GM19238 (cell line): ENCODE results near the gene KCNG2.

Experiments
- DNase-seq: peaks from one replicate; pipeline ENCODE4 v3.0.0; 2011; ENCODE audit warnings: low spot score; ENCODE audit not compliant: insufficient read length

KCNG2 gene

DNA sequence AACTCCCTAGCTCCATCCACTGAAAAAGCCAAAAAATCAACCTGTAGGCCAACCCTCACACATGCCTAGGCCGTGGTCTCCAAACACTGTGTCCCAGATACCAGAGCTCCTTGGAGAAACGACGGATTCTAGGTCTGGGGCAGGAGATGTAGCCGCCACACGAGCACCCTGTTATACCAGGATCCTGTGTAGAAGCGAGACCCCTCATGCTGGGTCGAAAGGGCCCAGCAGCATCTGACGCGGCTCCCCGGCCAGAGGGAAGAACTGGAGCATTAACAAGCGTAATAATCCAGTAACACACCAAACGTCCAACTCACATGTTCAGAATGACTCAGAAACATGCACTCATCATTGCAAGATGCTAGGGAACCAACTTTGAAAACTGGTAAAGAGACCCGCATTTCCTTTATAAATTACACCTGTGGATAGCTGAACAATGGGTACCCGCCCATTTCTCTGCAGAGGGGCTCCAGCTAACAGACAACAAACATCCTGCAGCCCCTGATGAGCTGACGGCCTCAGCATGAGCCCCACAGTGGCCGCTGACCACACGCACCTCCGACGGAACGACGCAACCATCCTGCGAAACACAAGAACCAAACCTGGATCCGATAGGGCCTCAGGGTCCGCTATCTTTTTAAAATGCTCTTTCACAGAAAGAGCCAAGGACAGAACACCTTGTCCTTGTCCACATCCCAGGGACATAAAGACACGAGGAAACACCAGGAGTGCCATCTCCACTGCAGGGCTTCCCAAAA, 139.5 kb downstream of the KCNG2 start:
- DNase-seq, result no peak

DNA sequence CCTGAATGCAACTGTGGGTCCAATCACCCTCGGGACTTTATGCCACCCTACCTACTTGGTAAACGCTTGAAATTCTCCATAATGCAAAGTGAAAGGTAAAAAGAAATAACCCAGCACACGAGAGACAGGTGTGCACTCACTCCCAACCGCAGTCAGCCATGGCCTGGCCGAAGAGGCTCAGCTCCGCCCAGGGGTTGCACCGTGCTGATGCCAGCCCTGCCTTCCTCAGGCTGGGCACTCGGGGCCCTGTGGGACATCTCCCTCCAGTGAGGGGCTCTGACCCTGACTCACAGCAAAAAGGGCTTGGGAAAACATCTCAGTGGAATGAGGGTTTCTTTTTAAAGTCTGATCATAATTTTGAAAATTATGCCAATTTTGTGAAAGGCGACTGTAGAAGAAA, 140.5 kb downstream of the KCNG2 start:
- no peak for DNase-seq

DNA sequence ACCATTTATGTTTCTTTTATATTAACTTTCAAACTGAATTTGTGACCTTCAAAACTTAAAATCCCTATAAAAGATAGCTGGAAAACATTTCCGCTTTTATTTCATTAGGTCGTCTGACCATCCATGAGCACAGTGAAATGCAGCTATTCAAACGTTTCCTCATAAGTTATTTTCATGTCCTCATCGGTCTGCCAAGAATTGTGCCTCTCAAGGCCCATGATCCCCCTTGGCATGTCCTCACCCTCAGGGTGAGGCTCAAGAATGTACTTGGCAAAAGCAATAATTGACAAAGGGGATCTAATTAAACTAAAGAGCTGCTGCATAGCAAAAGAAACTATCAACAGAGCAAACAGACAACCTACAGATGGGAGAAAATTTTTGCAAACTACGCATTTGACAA, 141.4 kb downstream of the KCNG2 start:
- DNase-seq, result no peak

DNA sequence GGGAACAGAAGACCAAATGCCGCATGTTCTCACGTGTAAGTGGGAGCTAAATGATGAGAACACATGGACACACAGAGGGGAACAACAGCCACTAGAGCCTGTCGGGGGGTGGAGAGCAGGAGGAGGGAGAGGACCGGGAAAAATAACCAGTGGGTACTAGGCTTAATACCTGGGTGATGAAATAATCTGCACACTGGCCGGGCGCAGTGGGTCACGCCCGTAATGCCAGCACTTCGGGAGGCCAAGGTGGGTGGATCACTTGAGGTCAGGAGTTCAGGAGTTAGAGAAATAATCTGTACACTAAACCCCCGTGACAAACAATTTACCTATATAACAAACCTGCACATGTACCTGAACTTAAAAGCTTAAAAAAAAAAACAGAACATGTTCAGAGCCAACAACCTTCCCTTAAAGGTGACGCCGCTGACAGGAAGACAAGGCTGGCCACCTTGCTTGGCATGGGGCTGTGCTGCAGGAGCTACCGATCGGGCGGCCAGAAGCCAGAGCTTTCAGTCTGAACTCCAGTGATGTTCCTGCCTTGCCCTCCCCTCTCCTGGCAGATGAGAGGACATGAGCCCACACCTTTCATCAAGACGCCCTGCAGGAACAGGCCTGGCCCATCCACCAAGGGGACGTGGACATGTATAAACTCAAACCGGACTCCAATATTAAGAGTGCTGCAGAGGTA, 142.5 kb downstream of the KCNG2 start:
- DNase-seq, result no peak

DNA sequence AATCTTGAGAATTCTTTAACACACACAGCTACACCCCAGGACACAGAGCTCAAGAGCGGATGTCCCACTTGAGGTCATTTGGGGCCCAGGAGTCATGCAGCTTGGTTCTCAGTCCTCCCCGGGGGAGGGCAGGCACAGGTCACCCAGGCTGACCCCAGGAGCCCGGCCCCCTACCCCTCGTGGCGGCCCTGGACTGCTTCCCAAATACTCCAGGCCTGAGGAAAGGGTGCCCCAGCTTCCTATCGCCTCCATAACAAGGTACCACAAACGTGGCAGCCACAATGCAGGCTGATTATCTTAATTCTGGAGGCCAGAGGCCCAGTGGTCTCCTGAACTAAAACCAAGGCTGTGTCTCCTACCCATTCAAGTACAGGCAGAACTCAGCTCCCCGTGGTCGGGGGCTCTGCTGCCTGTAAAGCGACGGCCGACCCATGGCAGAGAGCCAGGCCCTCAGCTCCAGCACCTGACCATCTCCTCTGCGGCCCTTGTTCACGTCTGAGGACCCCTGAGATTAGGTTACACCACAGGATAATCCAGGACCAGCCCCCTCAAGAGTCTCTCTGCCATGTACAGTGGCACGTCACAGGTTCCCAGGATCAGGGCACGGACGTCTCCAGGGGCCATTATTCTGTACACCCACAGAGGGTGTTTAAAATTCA, 143.2 kb downstream of the KCNG2 start:
- no peak for DNase-seq

DNA sequence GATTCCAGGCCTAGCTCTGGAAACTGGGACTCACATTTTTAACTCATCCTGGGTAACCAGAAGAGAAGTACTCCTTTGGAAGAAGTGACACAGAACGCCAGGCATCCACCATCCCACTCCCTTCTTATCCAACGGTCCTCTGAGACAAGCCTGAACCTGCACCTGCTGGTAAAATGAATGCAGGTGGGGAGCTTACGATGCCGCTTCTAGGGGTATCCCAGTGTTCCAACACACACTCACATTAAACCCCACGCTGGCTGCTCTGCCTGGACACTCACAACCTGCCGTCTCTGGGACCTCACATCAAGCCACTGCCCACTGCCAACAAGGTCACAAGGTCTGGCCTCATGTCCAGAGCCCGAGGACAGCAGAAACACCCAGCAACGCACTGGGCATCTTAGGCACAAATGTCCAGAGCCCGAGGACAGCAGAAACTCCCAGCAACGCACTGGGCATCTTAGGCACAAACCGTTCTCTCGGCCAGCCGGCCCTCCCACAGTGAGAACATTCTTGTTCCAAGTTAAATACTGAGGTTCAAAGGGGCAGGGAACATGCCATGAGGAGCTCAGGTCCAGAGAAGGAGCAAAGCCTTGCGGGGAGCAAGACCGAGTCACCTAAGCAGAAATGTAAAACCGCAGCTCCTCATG, 143.9 kb downstream of the KCNG2 start:
- no peak for DNase-seq

DNA sequence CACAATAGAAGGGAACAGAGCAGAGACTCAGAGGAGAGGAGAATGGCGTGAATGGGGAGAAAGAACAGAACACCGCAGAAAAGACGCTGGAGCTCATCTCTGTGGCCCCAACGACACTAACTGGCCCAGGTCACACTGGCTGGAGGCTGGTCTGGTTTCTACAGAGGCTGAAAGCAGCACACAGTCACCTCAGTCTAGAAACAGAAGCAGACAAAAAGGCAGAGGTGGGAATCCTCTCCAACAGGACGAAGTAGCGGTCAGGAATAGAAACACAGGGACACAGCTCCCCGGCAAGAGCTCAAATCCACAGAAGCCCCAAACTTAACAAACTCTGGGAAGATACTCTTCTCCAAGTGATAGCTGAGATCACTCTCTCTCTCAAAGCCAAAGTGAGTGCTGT, 144.5 kb downstream of the KCNG2 start:
- no peak for DNase-seq

DNA sequence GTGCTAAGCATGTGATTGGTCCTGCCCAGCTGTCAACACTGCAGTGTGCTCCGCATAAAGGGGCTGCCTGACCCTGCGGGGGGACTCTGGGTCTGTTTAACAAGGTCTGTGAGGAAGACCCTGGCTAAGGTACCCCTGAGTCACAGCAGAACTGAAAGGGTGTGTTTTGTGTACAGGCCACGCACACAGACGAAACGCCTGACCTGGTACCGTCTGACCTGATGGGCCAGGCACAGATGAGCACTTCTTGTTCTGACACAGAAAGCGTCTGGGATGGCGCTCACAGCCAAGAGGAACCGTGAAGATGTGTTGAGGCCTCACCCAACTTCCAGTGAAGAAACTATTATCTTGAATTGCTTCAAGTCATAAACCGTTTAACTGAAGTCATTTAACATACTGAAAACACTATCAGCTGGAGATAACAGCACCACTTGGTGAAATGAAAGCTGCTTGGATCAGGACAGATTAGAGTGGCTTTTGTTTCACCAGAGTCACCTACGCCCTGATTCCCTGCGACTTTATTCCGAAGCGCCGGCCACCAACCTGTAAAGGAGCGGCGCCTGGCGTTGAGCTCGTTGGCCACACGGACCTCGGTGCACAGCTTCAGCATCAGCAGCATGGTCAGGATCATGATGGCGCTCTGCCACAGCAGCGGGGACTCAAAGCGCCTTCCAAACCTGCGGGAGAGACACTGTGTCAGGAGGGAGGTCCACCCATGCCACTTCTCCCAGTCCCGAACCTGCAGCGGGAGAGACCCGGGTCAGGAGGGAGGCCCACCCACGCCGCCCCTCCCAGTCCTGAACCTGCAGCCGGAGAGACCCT, 145.3 kb downstream of the KCNG2 start:
- no peak for DNase-seq

DNA sequence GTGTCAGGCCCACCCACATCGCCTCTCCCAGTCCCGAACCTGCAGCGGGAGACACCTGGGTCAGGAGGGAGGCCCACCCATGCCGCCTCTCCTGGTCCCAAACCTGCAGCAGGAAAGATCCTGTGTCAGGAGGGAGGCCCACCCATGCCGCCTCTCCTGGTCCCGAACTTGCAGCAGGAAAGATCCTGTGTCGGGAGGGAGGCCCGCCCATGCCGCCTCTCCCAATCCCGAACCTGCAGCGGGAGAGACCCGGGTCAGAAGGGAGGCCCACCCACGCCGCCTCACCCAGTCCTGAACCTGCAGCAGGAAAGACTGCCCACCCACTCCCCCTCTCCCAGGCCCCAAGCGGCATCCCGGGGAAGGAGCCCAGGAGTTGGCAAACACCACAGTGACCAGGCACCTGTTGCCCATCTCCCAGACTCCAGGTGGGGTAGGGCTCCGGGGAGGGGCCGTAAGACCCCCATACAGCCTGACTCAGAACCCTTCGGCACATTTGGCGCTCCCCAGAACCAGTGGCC, 145.9 kb downstream of the KCNG2 start:
- DNase-seq, result no peak

DNA sequence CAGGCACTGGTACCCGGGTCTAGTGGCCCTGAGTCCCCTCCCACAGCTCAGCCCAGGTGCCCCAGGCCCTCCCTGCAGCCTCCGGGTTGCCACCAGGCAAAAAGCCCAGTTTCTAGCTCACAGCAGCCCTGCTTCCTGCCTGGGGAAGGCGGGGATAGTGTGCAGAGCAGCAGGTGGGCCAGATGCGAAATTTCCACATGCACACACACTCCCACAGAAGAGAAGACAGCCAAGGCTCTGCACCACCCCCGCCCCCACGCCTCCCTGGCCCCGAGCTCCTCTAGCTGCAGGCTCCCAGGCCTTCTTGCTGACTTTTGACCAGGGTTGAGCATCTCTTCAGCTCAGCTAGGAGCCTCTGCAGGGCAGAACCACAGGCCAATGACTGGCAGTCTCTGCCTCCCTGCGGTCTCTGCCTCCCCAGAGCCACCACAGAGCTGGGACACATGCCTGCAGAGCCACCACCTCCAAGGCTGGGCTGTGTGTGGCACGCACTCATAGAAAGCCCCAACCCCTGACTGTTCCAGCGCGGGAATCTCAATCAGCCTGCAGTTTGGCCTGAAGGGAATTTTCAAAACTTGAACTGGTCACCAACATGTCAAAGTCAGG, 146.5 kb downstream of the KCNG2 start:
- DNase-seq, result no peak

DNA sequence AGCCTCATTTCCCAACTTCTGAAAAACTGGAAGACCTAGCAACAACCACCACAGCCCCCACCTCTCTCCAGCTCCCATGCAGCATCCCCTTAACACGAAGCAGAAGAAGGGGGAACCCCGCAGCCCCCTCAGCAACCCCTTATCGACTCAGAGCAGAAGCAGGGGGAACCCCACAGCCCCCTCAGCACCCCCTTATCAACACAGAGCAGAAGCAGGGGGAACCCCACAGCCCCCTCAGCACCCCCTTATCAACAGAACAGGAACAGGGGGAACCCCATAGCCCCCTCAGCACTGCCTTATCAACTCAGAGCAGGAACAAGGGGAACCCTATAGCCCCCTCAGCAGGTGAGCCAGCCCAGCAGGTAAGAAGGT, 147.0 kb downstream of the KCNG2 start:
- DNase-seq, result no peak

DNA sequence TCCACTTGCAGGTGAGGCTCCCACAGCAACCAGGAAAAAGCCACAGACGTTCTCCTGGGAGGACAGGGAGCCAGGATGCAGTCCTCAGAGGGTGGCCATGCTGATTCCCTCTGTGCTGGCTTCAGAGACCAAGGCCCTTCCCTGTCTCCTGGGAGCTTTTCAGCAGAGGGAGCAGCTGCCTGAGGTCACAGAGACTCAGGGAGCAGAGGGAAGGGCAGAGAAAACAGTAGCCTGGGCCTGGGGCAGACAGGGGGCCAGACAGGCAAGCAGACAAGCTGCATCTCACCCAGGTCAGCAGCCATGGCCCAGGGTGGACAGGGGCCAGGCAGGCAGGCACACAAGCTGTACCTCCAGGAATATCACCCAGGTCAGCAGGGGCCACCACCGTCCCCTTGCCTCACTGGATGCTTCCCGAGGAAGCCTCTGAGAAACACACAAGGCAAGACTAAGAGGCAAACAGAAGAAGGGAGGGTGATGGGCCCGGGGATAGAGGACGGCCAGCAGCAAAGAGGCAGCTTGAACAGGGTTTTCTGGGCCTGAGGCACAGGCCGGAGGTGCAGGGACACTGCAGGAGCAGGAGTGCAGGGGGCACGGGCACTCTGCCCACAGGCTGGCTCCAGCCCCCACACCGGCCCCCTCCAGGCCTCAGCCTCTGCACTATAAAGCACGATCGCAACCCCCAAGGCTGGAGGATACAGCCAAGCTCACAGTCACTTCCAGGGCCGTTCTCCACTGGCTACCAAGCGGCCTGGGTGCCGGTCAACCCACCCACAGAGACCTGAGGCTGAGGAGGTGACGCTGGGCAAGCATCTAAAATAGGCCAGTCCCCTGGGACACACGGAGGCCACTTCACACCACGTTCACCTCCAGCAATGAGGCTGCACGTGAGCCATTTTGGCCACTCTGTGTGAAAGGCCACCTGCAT, 147.6 kb downstream of the KCNG2 start:
- DNase-seq, result no peak

DNA sequence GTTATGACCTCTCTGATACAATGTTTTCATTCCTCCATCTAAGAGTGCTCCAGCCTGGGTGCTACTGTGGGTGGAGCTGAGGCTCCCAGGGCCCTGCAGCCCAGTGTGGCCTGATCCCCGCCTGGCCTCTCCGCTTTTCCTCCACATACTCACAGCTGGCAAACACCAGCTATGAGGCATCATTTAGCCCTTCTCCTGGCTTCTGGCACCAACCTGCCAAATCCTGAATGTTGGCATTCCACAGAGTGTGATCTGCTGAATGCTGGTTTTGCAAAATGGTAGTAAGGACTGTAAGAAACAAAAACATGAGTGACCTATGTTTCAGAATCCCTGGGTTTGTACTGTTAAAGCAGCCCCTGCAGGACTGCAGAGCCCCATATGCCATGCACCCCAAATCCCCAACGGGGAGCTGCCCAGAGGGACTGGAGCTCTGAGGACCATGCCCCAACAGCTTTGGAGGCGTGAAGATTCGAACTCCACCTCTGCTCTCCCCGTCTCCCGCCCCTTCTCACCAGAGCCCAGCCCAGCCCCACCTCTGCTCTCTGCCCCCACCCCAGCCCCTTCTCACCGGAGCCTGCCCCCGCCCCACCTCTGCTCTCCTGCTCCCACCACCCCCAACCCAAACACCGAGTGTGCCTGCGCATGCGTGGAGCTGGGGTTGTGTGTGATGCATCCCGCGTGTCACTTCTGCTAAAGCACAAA, 149.5 kb downstream of the KCNG2 start:
- DNase-seq, result no peak

DNA sequence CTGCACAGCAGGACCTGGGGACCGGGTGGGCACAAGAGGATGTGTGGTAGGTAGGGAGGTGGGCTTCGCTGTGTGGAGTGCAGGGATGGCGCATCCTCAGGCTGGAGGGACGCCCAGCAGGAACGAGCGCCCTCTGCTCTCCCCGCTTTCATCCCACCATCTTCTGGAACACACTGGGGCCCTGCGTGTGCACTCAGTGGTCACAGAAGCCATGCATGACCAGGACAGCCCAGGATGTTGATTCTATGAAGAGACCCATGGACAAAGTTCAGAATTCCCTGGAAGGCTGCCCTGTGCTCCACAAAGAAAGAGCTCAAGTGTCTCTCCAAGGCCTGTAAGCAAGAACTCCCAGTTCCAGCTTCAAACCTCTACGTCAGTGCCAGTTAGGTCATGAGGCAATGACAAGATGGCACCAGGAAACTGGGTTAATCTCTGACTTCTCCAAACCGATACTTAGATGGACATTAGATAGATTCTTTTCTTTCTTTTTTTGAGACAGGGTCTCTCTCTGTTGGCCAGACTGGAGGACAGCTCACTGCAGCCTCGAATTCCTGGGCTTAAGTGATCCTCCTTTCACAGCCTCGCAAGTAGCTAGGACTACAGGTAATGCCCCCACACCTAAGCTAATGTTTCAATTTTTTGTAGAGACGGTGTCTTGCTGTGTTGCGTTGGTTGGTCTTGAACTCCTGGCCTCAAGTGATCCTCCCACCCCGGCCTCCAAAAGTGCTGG, 150.3 kb downstream of the KCNG2 start:
- DNase-seq, result no peak

DNA sequence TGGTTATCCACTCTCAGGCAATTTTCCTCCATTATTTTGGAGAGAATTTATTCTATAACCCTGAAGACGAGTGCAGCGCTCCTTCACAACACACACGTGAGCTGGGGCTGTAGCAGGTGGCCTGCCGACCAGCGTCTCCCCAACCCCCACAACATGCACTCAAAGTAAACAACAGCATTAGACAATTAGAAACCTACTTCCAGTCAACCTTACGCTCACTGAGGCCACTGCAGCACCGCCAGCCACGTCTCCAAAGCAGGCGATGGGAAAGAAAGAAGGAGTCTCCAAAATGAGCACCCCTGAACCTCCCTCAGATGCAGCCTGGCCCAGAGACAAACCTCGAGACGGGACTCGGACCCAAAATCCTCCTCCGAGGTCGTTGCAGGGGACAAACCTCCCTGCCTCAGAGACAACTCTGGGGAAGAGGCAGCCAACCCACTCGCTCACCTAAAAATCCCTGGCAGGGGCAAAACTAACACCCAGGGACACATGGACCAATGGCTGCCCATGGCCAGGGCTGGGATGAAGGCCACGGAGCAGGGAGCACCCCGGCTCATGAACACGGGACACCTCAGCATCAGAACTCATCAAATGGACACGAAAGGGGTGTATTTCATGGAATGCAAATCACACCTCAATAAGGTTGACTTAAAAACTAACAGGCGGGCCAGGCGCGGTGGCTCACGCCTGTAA, 151.1 kb downstream of the KCNG2 start:
- DNase-seq, result no peak
